ENCODE data around the gene CCDC196. TPM values are rescaled to one million over a fixed set of nuclear protein-coding genes. Genes with fewer than 3 reads are reported as not detected.

CCDC196 gene
- polyA plus RNA-seq, 3 donors, result not detected

DNA sequence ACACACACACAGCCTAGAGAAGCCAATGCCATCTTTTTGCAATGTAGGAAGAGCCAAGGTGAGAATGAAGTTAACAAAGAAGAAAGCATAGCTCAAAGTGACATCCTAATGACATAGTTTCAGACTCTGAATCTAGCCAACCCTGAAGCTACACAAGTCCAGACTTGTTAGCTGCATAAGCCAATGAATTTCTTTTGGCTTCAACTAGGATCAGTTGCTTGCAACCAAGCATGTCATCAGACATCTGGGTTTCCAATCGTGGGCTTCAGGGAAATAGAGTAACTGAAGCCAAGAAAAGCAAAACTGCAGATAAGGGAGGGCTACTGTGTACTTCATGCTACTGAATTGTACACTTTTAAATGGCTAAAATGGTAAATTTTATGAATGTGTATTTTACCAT is 17.4 kb downstream of the CCDC196 start:
- no peaks in the 10 kb centered on the region for H3K27me3 ChIP-seq (ENCODE audit: control insufficient read depth in 2 of 2, insufficient read depth in 2 of 2, low read length in 2 of 2)
- no peak overlapping the region for H3K27ac Mint-ChIP-seq
- no peaks in the 10 kb centered on the region for H4K20me1 ChIP-seq (ENCODE audit: insufficient read depth, low read length)
- H3K4me2 ChIP-seq (replicated peaks; ENCODE audit: extremely low read depth, low read length, poor library complexity, severe bottlenecking), result no peak overlapping the region
- H3K4me3 Mint-ChIP-seq, result no peak overlapping the region
- H3K4me3 ChIP-seq (replicated peaks in 1 of 3; ENCODE audit: low read depth in 2 of 3, low read length in 3 of 3), result no peak overlapping the region
- no peak overlapping the region for H3K9ac ChIP-seq (ENCODE audit: insufficient read depth, low read length, poor library complexity, severe bottlenecking)
- TF ChIP-seq, protein P1, sequence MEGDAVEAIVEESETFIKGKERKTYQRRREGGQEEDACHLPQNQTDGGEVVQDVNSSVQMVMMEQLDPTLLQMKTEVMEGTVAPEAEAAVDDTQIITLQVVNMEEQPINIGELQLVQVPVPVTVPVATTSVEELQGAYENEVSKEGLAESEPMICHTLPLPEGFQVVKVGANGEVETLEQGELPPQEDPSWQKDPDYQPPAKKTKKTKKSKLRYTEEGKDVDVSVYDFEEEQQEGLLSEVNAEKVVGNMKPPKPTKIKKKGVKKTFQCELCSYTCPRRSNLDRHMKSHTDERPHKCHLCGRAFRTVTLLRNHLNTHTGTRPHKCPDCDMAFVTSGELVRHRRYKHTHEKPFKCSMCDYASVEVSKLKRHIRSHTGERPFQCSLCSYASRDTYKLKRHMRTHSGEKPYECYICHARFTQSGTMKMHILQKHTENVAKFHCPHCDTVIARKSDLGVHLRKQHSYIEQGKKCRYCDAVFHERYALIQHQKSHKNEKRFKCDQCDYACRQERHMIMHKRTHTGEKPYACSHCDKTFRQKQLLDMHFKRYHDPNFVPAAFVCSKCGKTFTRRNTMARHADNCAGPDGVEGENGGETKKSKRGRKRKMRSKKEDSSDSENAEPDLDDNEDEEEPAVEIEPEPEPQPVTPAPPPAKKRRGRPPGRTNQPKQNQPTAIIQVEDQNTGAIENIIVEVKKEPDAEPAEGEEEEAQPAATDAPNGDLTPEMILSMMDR (IDR thresholded peaks at IDR 0.05), result no peak
- H3K36me3 Mint-ChIP-seq, result no peaks in the 10 kb centered on the region
- H3K36me3 ChIP-seq (replicated peaks in 1 of 2; ENCODE audit: control insufficient read depth in 1 of 2, insufficient read depth in 2 of 2, low read length in 2 of 2), result no peaks in the 10 kb centered on the region
- WGBS (ENCODE audit: insufficient coverage), result 92% methylated on average over 1 of the region's 1 CpG
- H3K79me2 ChIP-seq (ENCODE audit: insufficient read depth, low read length), result peaks cover 4% of the 10 kb centered on the region
- no peak overlapping the region for H3K27ac ChIP-seq (ENCODE audit: low read depth in 1 of 2, low read length in 2 of 2)
- H3K9me3 ChIP-seq (replicated peaks in 1 of 2; ENCODE audit: control insufficient read depth in 1 of 2, insufficient read depth in 1 of 2, low read length in 2 of 2), result no peaks in the 10 kb centered on the region
- H3K4me1 Mint-ChIP-seq, result peaks cover 11% of the 10 kb centered on the region
- intact Hi-C loops (cut with micrococcal nuclease), result no loop called here
- peaks cover 9 to 14% of the 10 kb centered on the region in 2 donors for H3K4me1 ChIP-seq (ENCODE audit: control insufficient read depth in 1 of 2, insufficient read depth in 2 of 2, low read length in 2 of 2)
- H2AFZ ChIP-seq (ENCODE audit: insufficient read depth, low read depth, low read length, poor library complexity, severe bottlenecking), result no peak overlapping the region
- H3K27me3 Mint-ChIP-seq (ENCODE audit: low read depth in 3 of 3), result no peaks in the 10 kb centered on the region
- peaks cover 0 to 2% (median 0%) of the 10 kb centered on the region in 7 donors for H3K9me3 Mint-ChIP-seq
- no peak for DNase-seq

DNA sequence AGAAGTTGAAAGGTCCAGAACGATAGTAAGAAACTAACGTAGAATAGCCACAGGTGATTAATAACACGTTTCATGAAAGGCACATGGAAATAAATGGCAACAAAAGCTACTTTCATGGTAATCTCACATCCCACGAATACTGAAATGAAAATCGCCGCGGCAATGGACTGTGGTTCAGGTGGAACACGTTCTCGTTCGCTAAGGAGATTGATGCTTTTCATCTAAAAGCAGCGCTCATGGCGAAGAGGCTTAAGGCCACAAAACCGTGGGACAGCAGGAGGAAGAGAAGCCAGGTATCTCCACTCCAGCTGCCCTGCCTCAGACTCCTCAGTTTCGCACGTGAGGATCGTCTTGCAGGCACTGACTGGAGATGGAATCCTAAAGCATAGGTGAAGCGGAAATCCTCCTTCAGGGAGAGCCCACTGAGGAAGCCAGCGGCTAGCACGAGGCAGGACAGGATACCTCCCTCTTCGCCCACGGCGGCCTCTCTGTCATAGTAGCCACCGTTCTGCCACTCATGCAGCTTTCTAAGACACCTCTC is 21.1 kb downstream of the CCDC196 start:
- peaks cover 0 to 4% (median 1%) of the 10 kb centered on the region in 7 donors for H3K9me3 Mint-ChIP-seq

More for the DNA sequence above, 21.1 kb downstream of the CCDC196 start:
- peak overlapping the region; percentile 97 for H2AFZ ChIP-seq (ENCODE audit: insufficient read depth, low read depth, low read length, poor library complexity, severe bottlenecking)
- H4K20me1 ChIP-seq (ENCODE audit: insufficient read depth, low read length), result no peaks in the 10 kb centered on the region
- H3K79me2 ChIP-seq (ENCODE audit: insufficient read depth, low read length), result peaks cover 5% of the 10 kb centered on the region
- TF ChIP-seq, protein P1 (IDR thresholded peaks at IDR 0.05), result no peak
- Mint-ChIP-seq H3K27ac (peak overlapping the region in 6 of 7 donors; percentile 46 to 84 (median 67)), H3K36me3 (peaks cover 0 to 2% of the 10 kb centered on the region in 2 donors), H3K4me1 (peaks cover 27% of the 10 kb centered on the region), H3K4me3 (peak overlapping the region; percentile 97 to 99), H3K27me3 (ENCODE audit: low read depth in 3 of 3) (peaks cover 19 to 22% (median 20%) of the 10 kb centered on the region in 3 donors)
- H3K27me3 ChIP-seq (ENCODE audit: control insufficient read depth in 2 of 2, insufficient read depth in 2 of 2, low read length in 2 of 2), result peaks cover 17 to 25% of the 10 kb centered on the region in 2 donors
- H3K4me2 ChIP-seq (replicated peaks; ENCODE audit: extremely low read depth, low read length, poor library complexity, severe bottlenecking), result peak overlapping the region; percentile 98
- peaks cover 21 to 29% of the 10 kb centered on the region in 2 donors for H3K4me1 ChIP-seq (ENCODE audit: control insufficient read depth in 1 of 2, insufficient read depth in 2 of 2, low read length in 2 of 2)
- no peak for DNase-seq
- intact Hi-C loops (cut with micrococcal nuclease), result no loop called here
- no peaks in the 10 kb centered on the region for H3K9me3 ChIP-seq (replicated peaks in 1 of 2; ENCODE audit: control insufficient read depth in 1 of 2, insufficient read depth in 1 of 2, low read length in 2 of 2)
- peak overlapping the region; percentile 49 to 56 for H3K27ac ChIP-seq (ENCODE audit: low read depth in 1 of 2, low read length in 2 of 2)
- H3K9ac ChIP-seq (ENCODE audit: insufficient read depth, low read length, poor library complexity, severe bottlenecking), result peak overlapping the region; percentile 62
- H3K36me3 ChIP-seq (replicated peaks in 1 of 2; ENCODE audit: control insufficient read depth in 1 of 2, insufficient read depth in 2 of 2, low read length in 2 of 2), result no peaks in the 10 kb centered on the region
- 0% methylated on average over 17 of the region's 23 CpGs for WGBS (ENCODE audit: insufficient coverage)
- H3K4me3 ChIP-seq (replicated peaks in 1 of 3; ENCODE audit: low read depth in 2 of 3, low read length in 3 of 3), result peak overlapping the region; percentile 49 to 96 (median 88)

Data from CD14-positive monocyte (primary cell).